Panc1 (cell line): ENCODE data around the gene ZNF319.

Source experiments
- TF ChIP-seq, protein P1 (sequence below): fragments of 450-650 bp; IDR thresholded peaks from 2 replicates; pipeline ENCODE4 v1.5.1; 2017; ENCODE audit warnings: mild to moderate bottlenecking
- TF ChIP-seq, protein P2 (sequence below), 2 experiments: IDR thresholded peaks; 2 replicates each; pipeline ENCODE4 v1.6.1; 2011 to 2012; ENCODE audit warnings: low read depth in 2 of 2, control low read depth in 1 of 2, low read length in 1 of 2, mild to moderate bottlenecking in 1 of 2, moderate library complexity in 1 of 2; ENCODE audit not compliant: insufficient read depth in 1 of 2

DNA sequence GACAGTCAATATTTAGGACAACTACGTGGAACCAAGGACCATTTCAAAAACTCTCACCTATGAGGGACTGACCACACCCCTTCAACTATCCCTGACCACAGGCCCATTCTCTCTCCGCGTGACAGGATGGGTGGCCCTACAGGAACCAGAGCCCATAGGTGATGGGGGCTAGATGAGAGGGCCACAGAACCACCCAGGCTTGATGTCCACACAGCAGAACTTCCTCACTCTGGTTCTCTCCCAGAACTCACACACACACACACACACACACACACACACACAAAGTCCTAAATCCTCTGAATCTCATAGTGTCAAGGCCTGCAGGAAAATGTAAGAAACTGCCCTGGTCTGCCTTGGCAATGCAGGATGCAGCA lies 1.5 kb downstream of the ZNF319 start:
- TF ChIP-seq, protein P1, sequence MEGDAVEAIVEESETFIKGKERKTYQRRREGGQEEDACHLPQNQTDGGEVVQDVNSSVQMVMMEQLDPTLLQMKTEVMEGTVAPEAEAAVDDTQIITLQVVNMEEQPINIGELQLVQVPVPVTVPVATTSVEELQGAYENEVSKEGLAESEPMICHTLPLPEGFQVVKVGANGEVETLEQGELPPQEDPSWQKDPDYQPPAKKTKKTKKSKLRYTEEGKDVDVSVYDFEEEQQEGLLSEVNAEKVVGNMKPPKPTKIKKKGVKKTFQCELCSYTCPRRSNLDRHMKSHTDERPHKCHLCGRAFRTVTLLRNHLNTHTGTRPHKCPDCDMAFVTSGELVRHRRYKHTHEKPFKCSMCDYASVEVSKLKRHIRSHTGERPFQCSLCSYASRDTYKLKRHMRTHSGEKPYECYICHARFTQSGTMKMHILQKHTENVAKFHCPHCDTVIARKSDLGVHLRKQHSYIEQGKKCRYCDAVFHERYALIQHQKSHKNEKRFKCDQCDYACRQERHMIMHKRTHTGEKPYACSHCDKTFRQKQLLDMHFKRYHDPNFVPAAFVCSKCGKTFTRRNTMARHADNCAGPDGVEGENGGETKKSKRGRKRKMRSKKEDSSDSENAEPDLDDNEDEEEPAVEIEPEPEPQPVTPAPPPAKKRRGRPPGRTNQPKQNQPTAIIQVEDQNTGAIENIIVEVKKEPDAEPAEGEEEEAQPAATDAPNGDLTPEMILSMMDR: no peak
- TF ChIP-seq, protein P2, sequence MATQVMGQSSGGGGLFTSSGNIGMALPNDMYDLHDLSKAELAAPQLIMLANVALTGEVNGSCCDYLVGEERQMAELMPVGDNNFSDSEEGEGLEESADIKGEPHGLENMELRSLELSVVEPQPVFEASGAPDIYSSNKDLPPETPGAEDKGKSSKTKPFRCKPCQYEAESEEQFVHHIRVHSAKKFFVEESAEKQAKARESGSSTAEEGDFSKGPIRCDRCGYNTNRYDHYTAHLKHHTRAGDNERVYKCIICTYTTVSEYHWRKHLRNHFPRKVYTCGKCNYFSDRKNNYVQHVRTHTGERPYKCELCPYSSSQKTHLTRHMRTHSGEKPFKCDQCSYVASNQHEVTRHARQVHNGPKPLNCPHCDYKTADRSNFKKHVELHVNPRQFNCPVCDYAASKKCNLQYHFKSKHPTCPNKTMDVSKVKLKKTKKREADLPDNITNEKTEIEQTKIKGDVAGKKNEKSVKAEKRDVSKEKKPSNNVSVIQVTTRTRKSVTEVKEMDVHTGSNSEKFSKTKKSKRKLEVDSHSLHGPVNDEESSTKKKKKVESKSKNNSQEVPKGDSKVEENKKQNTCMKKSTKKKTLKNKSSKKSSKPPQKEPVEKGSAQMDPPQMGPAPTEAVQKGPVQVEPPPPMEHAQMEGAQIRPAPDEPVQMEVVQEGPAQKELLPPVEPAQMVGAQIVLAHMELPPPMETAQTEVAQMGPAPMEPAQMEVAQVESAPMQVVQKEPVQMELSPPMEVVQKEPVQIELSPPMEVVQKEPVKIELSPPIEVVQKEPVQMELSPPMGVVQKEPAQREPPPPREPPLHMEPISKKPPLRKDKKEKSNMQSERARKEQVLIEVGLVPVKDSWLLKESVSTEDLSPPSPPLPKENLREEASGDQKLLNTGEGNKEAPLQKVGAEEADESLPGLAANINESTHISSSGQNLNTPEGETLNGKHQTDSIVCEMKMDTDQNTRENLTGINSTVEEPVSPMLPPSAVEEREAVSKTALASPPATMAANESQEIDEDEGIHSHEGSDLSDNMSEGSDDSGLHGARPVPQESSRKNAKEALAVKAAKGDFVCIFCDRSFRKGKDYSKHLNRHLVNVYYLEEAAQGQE (IDR thresholded peaks at IDR 0.05; ENCODE audit: insufficient read depth in 1 of 2, low read depth in 2 of 2, low read length in 1 of 2): no peak
